ENCODE measurements around the gene GUCY2D.
A peak's percentile ranks its signal among the peaks of the same experiment; 100 is the strongest.

Gene GUCY2D

DNA sequence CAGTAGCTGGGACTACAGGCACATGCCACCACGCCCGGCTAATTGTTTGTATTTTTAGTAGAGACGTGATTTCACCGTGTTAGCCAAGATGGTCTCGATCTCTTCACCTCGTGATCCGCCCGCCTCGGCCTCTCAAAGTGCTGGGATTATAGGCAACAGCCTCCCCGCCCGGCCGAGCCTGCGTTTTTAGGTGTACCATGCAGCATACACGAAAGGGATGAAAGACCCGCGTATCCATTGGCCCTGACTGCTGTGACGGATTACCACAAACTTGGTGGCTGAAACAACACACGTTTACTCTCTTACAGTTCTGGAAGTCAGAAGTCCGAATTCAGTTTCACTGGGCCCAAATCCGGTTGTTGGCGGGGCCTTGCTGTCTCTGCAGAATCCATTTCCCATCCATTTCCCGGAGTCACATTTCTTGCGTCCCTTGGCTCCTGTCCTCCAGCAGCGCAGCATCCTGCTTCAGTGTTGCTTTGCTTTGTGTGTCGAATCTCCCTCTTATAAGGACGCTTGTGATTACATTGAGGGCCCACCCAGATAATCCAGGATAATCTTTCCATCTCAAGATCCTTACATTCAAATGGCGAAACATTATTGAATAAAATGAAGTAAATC is 8.3 kb upstream of the GUCY2D start:
- no peaks in the 10 kb centered on the region for H3K36me3 ChIP-seq
- no peak overlapping the region for H3K27ac ChIP-seq
- TF ChIP-seq, protein P1, sequence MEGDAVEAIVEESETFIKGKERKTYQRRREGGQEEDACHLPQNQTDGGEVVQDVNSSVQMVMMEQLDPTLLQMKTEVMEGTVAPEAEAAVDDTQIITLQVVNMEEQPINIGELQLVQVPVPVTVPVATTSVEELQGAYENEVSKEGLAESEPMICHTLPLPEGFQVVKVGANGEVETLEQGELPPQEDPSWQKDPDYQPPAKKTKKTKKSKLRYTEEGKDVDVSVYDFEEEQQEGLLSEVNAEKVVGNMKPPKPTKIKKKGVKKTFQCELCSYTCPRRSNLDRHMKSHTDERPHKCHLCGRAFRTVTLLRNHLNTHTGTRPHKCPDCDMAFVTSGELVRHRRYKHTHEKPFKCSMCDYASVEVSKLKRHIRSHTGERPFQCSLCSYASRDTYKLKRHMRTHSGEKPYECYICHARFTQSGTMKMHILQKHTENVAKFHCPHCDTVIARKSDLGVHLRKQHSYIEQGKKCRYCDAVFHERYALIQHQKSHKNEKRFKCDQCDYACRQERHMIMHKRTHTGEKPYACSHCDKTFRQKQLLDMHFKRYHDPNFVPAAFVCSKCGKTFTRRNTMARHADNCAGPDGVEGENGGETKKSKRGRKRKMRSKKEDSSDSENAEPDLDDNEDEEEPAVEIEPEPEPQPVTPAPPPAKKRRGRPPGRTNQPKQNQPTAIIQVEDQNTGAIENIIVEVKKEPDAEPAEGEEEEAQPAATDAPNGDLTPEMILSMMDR (IDR thresholded peaks at IDR 0.05): no peak
- H3K27me3 ChIP-seq: peaks cover 27% of the 10 kb centered on the region
- H3K4me1 ChIP-seq (ENCODE audit: control insufficient read depth in 1 of 2, insufficient read depth in 1 of 2, low read depth in 1 of 2, low read length in 1 of 2): peaks cover 12 to 18% of the 10 kb centered on the region in 2 experiments
- no peak overlapping the region for H3K4me3 ChIP-seq (ENCODE audit: low read depth in 1 of 2, low read length in 1 of 2)
- no peaks in the 10 kb centered on the region for H3K9me3 ChIP-seq

GRCh38 chr17:7995724-7996123 is 6.7 kb upstream of the GUCY2D start:
- Histone ChIP-seq H3K27me3 (peaks cover 41% of the 10 kb centered on the region), H3K4me1 (ENCODE audit: control insufficient read depth in 1 of 2, insufficient read depth in 1 of 2, low read depth in 1 of 2, low read length in 1 of 2) (peaks cover 0 to 2% of the 10 kb centered on the region in 2 experiments), H3K36me3 (no peaks in the 10 kb centered on the region), H3K27ac (no peak overlapping the region), H3K9me3 (no peaks in the 10 kb centered on the region), H3K4me3 (ENCODE audit: low read depth in 1 of 2, low read length in 1 of 2) (no peak overlapping the region)
- TF ChIP-seq, protein P1 (IDR thresholded peaks at IDR 0.05): no peak

DNA sequence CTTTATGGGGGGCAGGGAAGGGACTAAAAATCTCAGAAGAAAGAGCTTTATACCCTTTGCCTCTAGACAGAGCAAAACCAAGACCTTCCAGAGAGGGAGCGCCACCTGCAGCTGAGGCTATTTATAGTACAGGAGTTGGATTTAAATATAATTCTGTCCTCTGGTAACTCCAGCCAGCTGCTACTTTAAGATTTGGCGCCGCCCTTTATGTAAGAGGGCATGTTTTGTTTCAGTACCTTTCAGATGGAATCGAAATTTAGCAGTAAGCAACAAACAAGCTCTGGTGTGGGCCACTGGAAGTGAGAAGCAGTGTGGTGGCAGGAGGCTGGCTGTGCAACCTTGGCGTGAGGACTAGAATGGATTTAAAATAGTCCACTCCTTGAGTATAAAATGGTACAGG is 5.2 kb upstream of the GUCY2D start:
- Histone ChIP-seq H3K9me3 (no peaks in the 10 kb centered on the region), H3K4me3 (ENCODE audit: low read depth in 1 of 2, low read length in 1 of 2) (no peak overlapping the region), H3K27ac (no peak overlapping the region), H3K4me1 (ENCODE audit: control insufficient read depth in 1 of 2, insufficient read depth in 1 of 2, low read depth in 1 of 2, low read length in 1 of 2) (peaks cover 5% of the 10 kb centered on the region in 2 experiments), H3K36me3 (no peaks in the 10 kb centered on the region), H3K27me3 (peaks cover 55% of the 10 kb centered on the region)
- TF ChIP-seq, protein P1 (IDR thresholded peaks at IDR 0.05): no peak

DNA sequence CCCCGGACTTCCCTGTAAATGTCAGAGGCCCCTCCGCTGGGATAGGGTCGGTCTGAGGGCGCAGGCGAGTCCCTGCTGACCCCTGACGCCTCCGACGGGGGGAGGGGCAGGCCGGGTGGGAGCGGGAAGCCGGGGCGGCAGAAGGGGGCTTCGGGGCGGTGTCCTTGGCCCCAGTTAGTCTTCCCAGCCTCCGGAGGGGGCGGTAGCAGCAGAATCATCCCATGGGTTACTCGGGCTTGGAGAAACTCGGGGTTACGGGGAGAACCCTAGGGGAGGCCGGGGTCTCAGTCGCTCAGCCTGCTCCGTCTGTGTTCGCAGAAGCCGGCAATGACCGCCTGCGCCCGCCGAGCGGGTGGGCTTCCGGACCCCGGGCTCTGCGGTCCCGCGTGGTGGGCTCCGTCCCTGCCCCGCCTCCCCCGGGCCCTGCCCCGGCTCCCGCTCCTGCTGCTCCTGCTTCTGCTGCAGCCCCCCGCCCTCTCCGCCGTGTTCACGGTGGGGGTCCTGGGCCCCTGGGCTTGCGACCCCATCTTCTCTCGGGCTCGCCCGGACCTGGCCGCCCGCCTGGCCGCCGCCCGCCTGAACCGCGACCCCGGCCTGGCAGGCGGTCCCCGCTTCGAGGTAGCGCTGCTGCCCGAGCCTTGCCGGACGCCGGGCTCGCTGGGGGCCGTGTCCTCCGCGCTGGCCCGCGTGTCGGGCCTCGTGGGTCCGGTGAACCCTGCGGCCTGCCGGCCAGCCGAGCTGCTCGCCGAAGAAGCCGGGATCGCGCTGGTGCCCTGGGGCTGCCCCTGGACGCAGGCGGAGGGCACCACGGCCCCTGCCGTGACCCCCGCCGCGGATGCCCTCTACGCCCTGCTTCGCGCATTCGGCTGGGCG is 542 bp downstream of the GUCY2D start:
- no peaks in the 10 kb centered on the region for H3K9me3 ChIP-seq
- H3K4me3 ChIP-seq (ENCODE audit: low read depth in 1 of 2, low read length in 1 of 2): peak overlapping the region; percentile 31 to 54
- H3K27me3 ChIP-seq: peaks cover 90% of the 10 kb centered on the region
- H3K27ac ChIP-seq: no peak overlapping the region
- TF ChIP-seq, protein P1 (IDR thresholded peaks at IDR 0.05): no peak
- no peaks in the 10 kb centered on the region for H3K36me3 ChIP-seq
- peaks cover 8 to 14% of the 10 kb centered on the region in 2 experiments for H3K4me1 ChIP-seq (ENCODE audit: control insufficient read depth in 1 of 2, insufficient read depth in 1 of 2, low read depth in 1 of 2, low read length in 1 of 2)

- H3K9me3 ChIP-seq: no peaks in the 10 kb centered on the region
- H3K4me3 ChIP-seq (ENCODE audit: low read depth in 1 of 2, low read length in 1 of 2): no peak overlapping the region
- TF ChIP-seq, protein P1 (IDR thresholded peaks at IDR 0.05): no peak
- H3K27ac ChIP-seq: no peak overlapping the region
- peaks cover 8 to 14% of the 10 kb centered on the region in 2 experiments for H3K4me1 ChIP-seq (ENCODE audit: control insufficient read depth in 1 of 2, insufficient read depth in 1 of 2, low read depth in 1 of 2, low read length in 1 of 2)
- peaks cover 86% of the 10 kb centered on the region for H3K27me3 ChIP-seq
- H3K36me3 ChIP-seq: no peaks in the 10 kb centered on the region
These were observed 1.3 kb downstream of the GUCY2D start for GRCh38 chr17:8003594-8004181.

Measured in neutrophil (primary cell).